Activated CD8-positive, alpha-beta memory T cell treated with anti-CD3 and anti-CD28 coated beads, Interleukin-2, amount 50 U/mL, for 1 hour (primary cell): ENCODE measurements around the gene UNC5B.
"Not testable (repeated sequence)": the region's sequence is repeated elsewhere in the genome, so short reads cannot be mapped to it uniquely, and the experiment has no call there.

Experiments
- DNase-seq: peaks from one replicate; pipeline ENCODE4 v3.0.0-alpha.2; 2020; ENCODE audit errors: extremely low read depth

The UNC5B gene

DNA sequence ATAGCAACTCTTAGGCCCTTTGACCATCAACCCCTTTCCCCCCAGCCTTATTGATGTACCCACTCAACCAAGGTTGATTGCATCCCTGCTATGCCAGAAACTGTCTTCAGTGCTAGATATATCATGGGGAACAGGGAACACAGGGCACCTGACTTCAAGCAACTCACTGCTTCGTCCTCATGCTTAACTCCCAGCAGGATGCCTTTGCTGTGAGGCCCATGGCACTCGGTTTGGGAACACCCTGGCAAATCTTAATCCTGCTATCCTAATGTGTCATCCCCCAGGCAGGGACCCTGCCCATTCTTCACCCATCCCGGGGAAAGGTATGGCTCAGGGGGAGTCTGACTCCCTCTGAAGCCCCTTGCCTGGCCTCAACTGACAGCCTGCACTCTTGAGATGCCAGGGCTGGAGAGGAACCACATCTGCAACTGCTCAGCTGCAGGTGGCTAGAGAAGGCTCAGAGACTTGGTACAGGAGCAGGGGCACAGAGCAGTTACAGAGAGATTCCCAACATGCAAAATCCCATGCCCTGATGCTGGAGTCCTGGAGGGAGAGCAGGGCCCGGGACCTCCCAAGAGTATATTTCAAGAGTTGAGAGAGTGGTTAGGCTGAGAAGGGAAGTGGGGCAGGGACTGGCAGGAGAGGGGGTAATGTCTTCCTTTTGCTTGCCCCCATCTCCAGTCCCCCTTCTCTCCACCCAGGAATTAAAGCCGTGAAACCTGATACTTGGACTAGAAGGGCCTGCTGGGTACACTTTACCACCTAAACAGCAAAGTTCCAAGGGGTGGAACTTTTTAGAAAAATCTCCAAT, 2.4 kb upstream of the UNC5B start:
- DNase-seq = no peak

DNA sequence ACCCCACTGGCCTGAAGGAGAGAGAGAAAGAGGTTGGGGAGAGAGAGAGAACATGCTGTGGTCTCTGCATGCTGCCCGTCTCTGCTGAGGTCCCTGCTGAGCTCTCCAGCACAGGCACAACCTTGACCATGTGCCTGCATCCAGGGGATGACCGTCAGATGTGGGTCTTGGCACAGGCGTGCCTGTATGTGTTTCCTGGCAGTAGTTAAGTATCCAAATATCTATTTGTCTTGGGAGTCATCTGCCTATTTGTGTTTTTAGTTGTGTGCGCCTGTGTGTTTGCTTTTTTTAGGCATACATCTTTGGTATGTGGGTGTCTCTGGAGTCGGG, 1.9 kb upstream of the UNC5B start:
- no peak for DNase-seq

DNA sequence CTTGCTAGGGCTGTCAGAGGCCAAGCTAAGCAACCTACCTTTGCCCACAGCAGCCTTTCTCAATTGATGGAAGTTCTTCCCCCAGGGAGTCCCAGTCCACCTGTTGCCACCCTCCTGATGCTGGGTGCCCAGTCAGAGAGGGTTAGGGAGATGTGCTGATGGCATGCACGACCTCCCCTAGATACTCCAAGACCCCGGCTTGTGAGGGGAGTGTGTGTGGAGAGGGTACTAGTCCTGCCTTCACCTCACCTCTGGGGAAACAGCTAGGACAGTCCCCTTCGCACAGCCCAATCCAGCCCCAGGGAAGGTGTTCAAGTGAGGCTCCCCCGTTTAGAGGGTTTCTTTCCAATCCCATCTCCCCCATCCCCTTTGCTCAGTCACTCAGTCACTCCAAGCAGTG, 1.3 kb upstream of the UNC5B start:
- no peak for DNase-seq

DNA sequence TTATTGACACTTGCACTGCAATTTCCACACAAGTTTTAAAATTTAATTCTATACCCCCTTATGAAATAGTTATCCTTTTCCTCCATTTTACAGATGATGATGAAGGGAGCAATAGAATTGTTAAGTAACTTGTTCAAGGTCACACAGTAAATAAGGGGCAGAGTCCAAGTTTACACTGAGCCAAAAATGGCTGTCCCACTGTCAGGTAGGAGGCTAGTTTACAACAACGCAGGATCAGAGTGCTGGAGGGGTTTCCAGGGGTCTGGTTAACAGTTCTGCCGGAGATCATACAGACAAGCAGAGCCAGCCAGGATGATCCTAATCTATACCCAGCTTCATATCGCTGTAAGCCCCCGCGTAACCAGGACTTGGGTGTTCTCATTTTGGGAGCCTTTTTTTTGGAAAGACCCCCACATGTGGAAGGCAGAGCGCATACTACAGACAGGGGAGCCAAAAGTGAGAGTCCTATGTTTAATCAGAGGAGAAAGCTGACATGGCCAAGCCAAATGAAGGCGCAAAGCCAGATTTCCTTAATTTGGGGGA, 524 bp upstream of the UNC5B start:
- no peak for DNase-seq

DNA sequence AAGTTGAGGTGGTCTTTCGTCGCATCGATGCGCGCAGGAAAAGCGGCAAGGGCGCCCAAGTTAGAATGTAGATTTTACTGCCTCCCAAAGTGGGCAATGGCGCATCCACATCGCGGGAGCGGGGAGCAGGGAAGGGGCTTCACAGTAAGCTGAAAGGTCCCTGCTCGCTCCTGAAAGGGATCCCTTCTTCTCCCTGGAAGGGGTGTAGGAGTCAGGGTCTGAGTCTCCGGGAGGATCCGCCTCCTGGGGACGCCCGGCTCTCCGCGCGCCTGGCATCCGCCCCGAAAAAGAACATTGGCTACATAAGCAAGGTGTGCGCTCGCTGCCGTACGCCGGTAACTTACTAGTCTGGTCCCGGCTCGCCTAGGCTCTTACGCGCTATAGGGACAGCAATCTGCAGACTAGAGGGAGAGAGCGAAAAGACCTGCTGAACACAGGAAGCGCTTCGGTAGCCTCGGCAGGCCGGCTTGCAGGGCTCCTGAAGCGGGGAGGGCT, 804 bp downstream of the UNC5B start:
- no peak for DNase-seq

DNA sequence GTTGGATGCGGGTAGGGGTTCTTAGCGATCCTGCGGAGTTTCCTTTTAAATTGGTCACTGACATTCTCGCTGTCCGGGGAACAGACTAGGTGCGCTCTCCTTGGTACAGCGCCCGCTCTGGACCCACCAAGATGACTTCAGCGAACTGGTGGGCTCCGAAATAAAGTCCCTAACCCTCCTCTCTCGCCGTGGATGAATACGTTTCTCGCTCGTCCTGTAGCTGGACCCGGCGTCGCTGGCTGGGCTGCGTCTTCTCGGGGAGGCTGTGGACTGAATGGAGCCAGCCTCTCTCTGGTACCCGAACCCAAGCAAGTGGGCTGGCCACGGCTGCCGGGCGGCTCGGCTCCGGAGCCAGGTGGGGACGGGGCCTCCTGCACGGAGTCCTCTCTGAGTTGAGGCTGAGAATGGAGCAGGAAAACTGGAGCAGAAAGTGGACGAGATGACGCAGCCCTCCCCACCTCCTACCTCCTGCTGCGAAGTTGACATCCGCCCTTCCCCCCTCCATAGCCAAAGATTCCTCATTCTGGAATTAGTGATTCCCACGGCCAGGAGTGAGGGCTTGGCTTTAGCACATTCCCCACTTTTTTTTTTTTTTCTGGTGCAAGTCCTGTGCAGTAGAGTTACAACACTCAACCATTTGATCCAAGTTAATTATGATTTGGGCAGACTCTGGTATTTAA, 1.5 kb downstream of the UNC5B start:
- no peak for DNase-seq

DNA sequence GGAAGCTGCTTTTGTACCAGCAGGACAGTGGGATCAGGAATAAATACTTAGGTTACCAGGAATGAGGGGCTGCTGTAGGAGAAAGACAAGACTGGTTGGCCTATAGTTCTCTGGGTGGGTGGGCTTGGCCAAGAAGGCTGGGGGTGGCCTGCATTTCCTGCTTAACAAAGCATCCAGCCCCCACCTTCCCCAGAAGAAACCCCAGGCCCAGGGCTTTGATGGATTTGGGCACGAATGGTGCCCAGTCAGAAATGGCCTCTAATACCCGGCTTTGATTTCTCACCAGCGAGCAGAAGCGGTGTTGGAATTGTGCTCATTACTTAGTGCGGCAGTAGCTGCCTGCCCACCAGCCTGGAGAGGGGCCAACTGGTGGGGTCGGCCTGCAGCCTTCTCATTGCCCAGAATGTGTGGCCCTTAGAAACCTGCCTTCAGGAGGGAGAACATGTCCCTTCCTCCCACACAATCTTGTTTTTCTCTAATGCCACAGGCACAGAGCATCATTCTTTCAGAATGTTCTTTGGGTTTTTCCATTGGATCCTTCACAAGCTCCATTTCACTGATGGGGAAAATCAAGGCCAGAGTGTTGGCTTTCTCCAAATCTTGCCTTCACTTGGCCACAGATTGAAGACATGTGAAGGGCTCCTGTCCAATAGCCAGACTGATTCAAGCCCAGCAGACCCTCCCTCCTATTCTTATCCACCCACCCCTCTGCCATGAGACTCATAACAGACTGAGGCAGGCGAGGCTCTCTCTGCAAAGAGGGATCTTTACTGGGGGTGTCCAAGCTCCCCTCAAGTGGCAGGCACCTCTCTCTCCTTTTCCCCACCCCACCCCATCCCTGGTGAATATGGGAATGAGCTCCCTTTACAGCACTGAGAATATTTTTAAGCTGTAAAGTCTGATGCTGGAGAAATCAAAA, 2.5 kb downstream of the UNC5B start:
- no peak for DNase-seq

DNA sequence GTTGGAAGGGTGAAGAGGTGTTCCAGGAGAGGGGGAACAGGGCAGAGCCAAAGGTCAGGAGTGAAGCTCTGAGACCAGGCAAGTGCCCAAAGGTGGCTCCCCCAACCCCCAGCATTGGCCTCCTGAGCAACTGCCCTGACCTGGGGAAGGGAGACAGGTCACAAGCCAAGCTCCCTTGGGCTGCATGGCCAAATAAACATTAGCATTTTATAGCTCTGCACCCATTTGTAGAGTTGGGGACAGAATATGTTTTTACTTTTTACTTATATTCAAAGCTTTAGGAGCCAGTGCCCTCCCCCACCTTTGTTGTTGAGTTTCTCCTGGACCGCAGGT, 4.0 kb downstream of the UNC5B start:
- DNase-seq = no peak

DNA sequence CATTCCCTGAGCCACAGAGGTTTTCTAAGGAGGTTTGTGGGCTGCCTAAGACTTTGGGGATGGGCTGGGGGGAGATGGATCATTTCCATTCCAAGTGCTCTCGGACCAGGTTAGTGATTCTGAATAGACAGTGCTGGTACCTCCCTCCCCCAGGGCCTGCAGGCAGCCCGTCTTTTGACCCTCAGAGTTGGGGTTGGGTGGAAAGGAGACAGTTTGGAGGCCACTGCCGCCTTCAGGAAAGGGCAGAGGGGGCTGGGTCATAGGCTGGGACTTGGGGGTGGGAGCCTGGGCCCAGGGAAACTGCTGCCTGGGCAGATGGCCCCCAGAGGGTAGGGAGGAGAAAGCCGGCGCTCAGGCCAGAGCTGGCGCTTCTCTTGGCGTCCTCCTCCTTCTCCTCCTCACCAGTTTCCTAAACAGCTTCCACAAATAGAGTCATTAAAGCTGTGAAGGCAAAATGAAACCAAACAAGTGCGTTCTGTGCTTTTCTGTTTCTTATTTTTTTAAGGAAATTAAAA, 4.4 kb downstream of the UNC5B start:
- no peak for DNase-seq

DNA sequence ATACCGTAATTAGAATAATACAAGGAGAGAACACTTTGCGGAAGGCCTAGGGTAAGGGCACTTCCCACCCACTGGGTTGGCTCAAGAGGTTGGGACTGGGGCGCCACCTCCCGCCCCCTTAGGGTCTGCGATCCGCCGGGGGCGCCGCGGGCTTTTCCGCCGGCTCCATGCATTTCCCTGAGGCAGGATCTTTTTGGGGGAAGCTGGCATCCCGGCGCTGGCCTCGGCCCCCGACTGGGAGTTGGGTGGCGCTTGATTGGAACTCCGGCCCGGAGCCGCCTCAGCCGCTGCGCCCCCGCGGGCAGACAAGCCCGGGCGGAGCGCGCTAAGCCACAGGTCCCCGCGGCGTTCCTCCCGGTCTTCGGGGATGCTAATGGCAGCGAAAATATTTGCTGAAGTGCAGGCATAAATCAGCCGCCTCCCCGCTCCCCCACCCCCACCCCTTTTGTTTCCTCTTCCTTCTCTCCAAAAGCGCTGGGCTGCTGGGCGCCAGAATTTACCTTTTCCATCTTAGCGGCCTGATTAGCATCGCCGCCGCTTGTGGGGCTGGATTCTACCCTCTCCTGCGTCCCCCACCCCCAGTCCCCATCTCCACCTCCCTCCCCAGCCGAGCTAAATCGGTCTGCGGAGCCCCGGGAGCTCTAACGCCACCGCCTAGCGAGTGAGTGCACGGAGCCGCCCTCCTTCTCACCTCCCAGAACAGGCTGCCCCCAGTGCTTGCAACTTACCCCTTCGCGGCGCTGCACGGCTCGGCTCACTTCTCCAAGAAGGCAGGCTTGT, 5.1 kb downstream of the UNC5B start:
- no peak for DNase-seq

DNA sequence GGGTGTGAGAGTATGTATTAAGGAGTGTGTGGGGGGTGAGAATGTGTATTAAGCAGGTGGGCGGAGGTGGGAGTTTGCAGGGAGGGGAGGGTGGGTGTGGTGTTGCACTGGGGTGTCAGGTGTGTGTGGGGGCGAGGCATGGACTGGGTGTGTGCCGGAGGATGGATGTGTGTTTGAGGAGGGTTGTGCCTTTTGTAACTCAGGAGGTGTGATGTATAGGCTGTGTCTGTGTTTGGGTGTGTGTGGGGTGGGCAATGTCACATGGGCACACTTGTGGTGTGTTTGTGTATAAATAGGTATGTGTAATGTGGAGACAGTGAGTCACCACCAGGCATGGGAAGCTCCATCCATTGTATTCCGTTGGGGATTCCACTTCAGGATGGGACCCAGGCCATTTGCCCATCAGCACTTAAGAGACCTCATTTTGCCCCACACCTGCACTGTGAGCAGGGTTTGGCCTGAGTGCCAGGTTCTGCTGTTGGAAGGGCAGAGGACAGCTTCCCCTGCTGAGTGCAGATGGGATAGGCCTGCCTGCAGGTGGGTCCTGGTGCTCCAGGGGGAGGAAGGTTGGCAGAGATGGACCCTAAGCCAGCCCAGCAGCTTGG, 5.8 kb downstream of the UNC5B start:
- no peak for DNase-seq

DNA sequence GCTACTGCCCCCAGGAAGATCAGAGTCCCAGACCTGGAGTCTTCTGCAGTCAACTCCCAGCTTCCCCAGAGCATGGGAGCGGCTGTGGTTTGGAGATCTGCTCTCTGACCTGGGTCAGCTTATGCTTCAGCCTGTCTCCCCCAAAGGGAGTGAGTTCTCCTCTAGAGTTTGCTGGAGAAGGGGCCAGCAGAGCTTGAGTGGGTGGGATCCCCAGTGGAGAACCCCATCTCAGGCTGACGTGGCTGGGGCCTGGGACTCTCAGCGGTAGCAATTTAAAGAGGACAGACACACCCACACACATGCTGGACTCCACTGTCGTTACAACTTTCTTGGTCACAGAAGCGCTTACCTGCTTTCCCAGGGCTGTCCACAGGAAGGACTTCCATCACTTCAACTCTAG, 6.3 kb downstream of the UNC5B start:
- no peak for DNase-seq

DNA sequence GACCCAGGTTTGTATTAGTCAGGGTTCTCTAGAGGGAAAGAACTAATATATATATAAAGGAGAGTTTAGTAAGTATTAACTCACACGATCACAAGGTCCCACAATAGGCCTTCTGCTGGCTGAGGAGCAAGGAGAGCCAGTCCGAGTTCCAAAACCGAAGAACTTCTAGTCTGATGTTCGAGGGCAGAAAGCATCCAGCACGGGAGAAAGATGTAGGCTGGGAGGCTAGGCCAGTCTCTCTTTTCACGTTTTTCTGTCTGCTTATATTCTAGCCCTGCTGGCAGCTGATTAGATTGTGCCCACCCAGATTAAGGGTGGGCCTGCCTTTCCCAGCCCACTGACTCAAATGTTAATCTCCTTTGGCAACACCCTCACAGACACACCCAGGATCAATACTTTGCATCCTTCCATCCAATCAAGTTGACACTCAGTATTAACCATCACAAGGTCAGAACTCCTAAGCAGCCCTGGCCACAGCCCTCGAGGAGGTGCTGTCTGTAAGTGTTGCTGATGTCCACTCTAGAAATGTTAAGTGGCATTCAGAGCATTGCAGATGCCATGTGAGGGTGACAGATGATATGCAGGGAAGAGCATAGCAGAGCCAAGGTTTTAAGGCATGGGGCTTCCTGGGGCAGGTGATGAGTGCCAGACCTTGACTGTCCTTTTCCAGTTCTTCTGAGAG, 7.0 kb downstream of the UNC5B start:
- not testable (repeated sequence) for DNase-seq

DNA sequence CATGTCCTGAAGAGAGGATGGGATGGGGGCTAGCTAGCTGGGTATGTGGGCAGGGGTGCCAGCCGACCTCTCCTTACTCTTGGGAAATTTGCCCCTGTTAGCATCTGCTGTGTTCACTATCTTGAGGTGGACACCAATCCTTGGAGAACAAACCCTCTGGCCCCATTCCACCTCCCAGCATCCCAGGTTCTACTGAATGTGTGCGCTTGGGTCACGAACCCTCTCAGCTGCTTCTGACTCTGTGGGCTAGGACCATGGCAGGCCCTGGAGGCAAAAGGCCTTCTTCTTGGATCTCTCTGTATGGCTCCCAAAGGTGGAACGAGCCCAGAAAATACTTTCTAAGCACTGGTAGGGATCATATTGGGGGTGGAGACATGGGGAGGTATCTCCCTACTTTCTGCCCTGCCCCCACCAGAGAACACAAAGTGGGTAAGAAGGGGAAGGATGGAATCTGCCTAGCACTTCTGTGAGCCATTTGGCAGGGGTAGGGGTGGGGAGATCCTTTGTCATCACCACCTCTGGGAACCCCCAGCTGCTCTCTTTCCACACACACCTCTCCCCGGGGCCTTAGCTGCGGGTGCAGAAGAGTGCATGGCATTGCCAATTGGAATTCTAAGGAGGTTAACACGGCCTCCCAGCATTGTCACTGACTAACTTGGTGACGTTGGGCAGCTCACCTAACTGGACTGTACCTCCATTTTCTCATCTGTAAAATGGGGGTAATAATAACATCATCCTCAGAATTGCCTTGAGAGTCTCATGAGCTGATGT, 7.7 kb downstream of the UNC5B start:
- no peak for DNase-seq

DNA sequence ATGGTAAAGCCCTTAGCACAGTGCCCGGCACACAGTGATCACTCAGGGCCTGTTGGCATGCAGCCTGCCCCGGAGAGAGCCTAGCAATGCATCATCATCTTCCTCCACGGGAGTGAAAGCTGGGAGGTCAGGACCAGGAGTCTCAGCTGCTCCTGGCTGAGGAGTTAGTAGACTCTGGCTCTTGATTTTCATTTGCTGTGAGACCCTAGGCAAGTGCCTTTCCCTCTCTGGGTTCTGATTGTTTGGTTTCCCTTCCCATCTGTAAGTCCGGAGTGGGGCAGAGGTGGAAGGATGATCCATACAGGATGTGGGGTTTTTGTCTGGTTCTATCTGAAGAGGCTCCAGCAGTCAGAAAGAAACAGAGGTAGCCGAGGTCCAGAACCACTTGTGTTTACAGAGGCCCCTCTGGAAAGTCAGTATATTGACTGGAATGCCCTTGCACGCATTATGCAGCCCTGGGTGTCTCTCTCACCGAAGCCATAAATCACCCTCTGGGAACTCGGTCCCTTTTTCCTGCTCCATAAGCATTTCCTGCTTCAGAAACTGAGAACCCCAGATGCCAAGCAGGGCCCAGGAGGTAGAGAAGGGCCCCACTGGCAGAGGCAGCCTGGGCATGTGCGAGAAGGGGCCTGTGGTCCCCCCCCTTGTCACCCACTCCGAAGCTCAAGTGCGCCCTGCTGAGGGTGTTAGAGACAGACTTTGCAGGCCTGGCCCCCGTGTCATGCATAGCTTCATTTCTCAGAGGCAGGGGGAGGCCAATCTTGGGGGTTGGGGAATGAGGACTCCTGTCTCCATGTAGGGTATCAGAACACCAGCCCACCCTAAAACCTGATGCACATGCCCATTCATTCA, 8.5 kb downstream of the UNC5B start:
- no peak for DNase-seq

DNA sequence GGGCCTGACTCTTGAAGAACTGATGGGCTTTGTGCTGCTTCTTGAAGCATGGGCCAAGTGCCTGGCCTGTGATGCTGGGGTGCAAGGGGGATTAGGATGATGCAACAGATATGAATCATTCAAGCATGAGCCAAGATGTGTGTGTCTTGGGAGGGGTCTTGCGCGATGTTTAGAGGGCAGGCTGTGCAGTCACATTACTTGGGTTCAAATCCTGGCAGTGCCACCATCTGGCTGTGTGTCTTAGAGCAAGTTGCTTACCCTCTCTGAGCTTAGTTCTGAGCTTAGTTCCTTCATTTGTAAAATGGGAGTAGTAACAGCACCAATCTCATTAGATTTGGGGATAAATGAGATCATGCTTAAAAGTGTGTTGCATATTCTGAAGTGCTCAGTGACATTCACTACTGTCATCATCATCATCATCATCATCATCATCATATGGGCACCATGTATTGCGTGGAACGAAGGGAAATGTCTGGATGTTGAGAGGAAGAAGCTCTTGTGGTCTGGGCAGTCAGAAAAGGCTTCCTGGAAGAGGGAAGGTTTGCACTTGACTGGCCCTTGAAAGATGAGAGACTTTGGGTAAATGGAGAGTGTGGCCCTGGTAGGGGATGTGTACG, 9.3 kb downstream of the UNC5B start:
- no peak for DNase-seq

DNA sequence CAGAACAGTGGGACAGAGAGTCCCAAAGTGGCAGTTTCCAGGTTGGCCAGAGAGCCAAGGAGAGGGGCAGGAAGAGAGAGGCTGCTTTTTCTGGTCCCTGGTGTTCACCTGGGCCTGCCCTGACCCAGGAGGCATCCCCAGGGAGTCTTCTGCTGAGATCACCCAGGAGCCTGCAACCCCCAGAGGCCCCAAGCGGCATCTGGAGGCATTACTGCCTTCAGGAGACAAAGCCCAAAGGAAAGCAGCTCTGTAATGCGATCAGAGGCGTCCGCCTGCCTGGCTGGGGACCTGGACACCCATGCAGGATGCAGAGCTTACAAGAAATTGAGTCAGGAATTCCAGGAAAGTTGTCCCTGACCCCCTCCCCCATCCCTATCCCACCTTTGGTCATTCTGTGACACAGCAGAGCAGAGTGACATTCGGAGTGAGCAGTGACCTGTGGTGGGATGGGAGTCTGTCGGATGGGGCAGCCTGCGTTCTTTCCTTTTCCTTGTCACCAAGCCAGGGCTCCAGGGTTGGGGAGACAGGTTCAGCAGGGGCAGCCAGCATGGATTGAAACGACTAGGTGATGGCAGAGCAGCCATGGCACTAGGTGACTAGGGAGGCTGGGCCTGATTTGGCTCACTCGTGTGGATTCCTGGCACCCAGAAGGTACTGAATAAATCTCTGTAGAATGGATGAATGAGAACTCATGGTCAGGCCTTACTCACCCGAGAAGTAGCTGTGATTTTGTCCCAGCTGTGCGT, 10.4 kb downstream of the UNC5B start:
- DNase-seq = no peak
